Sigmoid colon (tissue), 7 donors: Measurements from ENCODE around the gene CAVIN4. TPM values are rescaled to one million over a fixed set of nuclear protein-coding genes. Genes with fewer than 3 reads are reported as not detected.

ENCODE experiments used
- DNase-seq: peaks from one replicate; pipeline ENCODE4 v3.0.0-alpha.2; 2019
- H3K27ac ChIP-seq, 4 donors: fragments of 200-600 bp; sonication (generic); one replicate each; pipeline ENCODE4 v1.5.1; 2016 to 2019; ENCODE audit warnings: mild to moderate bottlenecking in 1 of 4
- H3K27me3 ChIP-seq, 3 donors: fragments of 200-600 bp; sonication (generic); one replicate each; pipeline ENCODE4 v1.5.1; 2019; ENCODE audit warnings: mild to moderate bottlenecking in 1 of 3
- H3K36me3 ChIP-seq, 4 donors: fragments of 200-600 bp; sonication (generic); one replicate each; pipeline ENCODE4 v1.5.1; 2016 to 2019
- H3K4me1 ChIP-seq, 4 donors: fragments of 200-600 bp; sonication (generic); one replicate each; pipeline ENCODE4 v1.5.1; 2017 to 2019
- H3K4me3 ChIP-seq, 4 donors: fragments of 200-600 bp; sonication (generic); one replicate each; pipeline ENCODE4 v1.5.1; 2017 to 2019; ENCODE audit warnings: mild to moderate bottlenecking in 2 of 4, moderate library complexity in 1 of 4
- H3K9me3 ChIP-seq, 4 donors: fragments of 200-600 bp in 3 of 4; sonication (generic) in 3 of 4; one replicate each; pipeline versions ENCODE4 v1.5.1 to v1.6.1; 2013 to 2019
- EP300 ChIP-seq, 4 donors: sonication (generic); formaldehyde crosslinking; IDR thresholded peaks; one replicate each; pipeline ENCODE4 v1.6.1; 2017; ENCODE audit warnings: antibody characterized with exemption in 4 of 4
- POLR2A ChIP-seq, 2 donors: fragments of 450-650 bp; IDR thresholded peaks; one replicate each; pipeline ENCODE4 v1.6.1; 2016; ENCODE audit warnings: antibody characterized with exemption in 2 of 2, mild to moderate bottlenecking in 2 of 2, moderate library complexity in 2 of 2
- POLR2AphosphoS5 ChIP-seq, 4 donors: sonication (generic); formaldehyde crosslinking; IDR thresholded peaks; one replicate each; pipeline ENCODE4 v1.6.1; 2017; ENCODE audit warnings: antibody characterized with exemption in 4 of 4
- WGBS, 2 donors: extraction: QIAGEN DNeasy Blood & Tissue Kit; methylation state at CpG; one replicate each; pipeline ENCODE4 v1.1.7; 2013; 5-methylcytosine and 5-hydroxymethylcytosine counted together
- intact Hi-C: fragments of 100-400 bp; cut with DNase I; formaldehyde crosslinking; loops from one replicate; pipeline ENCODE4 v1.15.1; 2023
- polyA plus RNA-seq, 3 donors: library from polyadenylated mRNA; stranded (reverse); fragments of 200-250 nt; gene quantifications; one replicate each; pipeline ENCODE4 v1.2.3, GENCODE V29; 2013
- total RNA-seq, 4 donors: library from RNA; depleted of rRNA; stranded (reverse); fragments of >200 nt; gene quantifications; one replicate each; pipeline ENCODE4 v1.1.0, GENCODE V29; 2016
- TF ChIP-seq, protein P1 (sequence below), 4 experiments: fragments of 450-650 bp in 3 of 4; fragments of 200-600 bp in 1 of 4; IDR thresholded peaks; one replicate each; pipeline ENCODE4 v1.5.1; 2016 to 2019; ENCODE audit warnings: antibody characterized with exemption in 4 of 4, mild to moderate bottlenecking in 3 of 4, moderate library complexity in 2 of 4
- donor health status: healthy with polysubstance abuse.
- donor health status: Bipolar disorder and iron deficiency.
- donor health status: healthy.

The CAVIN4 gene
- total and polyA plus RNA-seq, 7 donors: 0.06 to 1.1 (median 0.41) TPM; not detected in 2

GRCh38 chr9:100583014-100583802 is 5.3 kb downstream of the CAVIN4 start:
- WGBS, 2 donors: 94 to 96% methylated on average over 5 of the region's 5 CpGs
- no peaks in the 10 kb centered on the region for H3K27me3 ChIP-seq
- H3K9me3 ChIP-seq: no peaks in the 10 kb centered on the region
- H3K36me3 ChIP-seq: peaks cover 0 to 7% (median 2%) of the 10 kb centered on the region in 4 donors
- no peak for TF ChIP-seq POLR2A (IDR thresholded peaks at IDR 0.05)
- TF ChIP-seq, protein P1, sequence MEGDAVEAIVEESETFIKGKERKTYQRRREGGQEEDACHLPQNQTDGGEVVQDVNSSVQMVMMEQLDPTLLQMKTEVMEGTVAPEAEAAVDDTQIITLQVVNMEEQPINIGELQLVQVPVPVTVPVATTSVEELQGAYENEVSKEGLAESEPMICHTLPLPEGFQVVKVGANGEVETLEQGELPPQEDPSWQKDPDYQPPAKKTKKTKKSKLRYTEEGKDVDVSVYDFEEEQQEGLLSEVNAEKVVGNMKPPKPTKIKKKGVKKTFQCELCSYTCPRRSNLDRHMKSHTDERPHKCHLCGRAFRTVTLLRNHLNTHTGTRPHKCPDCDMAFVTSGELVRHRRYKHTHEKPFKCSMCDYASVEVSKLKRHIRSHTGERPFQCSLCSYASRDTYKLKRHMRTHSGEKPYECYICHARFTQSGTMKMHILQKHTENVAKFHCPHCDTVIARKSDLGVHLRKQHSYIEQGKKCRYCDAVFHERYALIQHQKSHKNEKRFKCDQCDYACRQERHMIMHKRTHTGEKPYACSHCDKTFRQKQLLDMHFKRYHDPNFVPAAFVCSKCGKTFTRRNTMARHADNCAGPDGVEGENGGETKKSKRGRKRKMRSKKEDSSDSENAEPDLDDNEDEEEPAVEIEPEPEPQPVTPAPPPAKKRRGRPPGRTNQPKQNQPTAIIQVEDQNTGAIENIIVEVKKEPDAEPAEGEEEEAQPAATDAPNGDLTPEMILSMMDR (IDR thresholded peaks at IDR 0.05): no peak
- no peak for TF ChIP-seq POLR2AphosphoS5 (IDR thresholded peaks at IDR 0.05)
- TF ChIP-seq EP300 (IDR thresholded peaks at IDR 0.05): no peak
- intact Hi-C loops: no loop called here
- H3K27ac ChIP-seq: no peak overlapping the region
- H3K4me3 ChIP-seq: no peak overlapping the region
- H3K4me1 ChIP-seq: no peaks in the 10 kb centered on the region
- no peak for DNase-seq

DNA sequence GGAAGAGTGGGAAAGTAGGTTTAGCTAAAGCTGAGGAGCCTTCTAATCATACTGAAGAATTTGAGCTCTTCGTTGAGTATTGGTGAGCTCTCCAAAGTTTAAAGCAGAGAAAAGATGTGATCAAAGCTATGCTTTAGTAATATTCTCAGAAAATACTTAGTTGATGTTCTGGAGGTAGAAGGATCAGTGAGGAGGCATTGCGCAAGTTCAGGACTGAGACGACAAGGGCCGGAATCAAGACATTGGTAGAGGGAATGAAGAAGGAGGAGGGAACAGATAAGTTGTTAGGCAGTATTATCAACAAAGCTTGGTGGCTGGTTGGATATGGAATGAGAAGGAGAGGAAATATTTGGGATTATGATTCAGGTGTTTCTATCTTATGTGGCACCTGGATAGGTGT is 7.1 kb downstream of the CAVIN4 start:
- intact Hi-C loops: no loop called here
- no peaks in the 10 kb centered on the region for H3K4me1 ChIP-seq
- H3K36me3 ChIP-seq: peaks cover 0 to 7% (median 2%) of the 10 kb centered on the region in 4 donors
- no peak for DNase-seq
- H3K27ac ChIP-seq: no peak overlapping the region
- TF ChIP-seq POLR2AphosphoS5 (IDR thresholded peaks at IDR 0.05) (no peak), EP300 (IDR thresholded peaks at IDR 0.05) (no peak), POLR2A (IDR thresholded peaks at IDR 0.05) (no peak)
- TF ChIP-seq, protein P1 (IDR thresholded peaks at IDR 0.05): no peak
- H3K9me3 ChIP-seq: no peaks in the 10 kb centered on the region
- H3K4me3 ChIP-seq: no peak overlapping the region
- no peaks in the 10 kb centered on the region for H3K27me3 ChIP-seq
- 93 to 94% methylated on average over 4 of the region's 4 CpGs for WGBS, 2 donors

GRCh38 chr9:100586093-100586492 is 8.2 kb downstream of the CAVIN4 start:
- TF ChIP-seq EP300 (IDR thresholded peaks at IDR 0.05) (no peak), POLR2A (IDR thresholded peaks at IDR 0.05) (no peak), POLR2AphosphoS5 (IDR thresholded peaks at IDR 0.05) (no peak)
- TF ChIP-seq, protein P1 (IDR thresholded peaks at IDR 0.05): no peak
- no peak overlapping the region for H3K4me3 ChIP-seq
- no peak overlapping the region for H3K27ac ChIP-seq
- H3K27me3 ChIP-seq: no peaks in the 10 kb centered on the region
- H3K4me1 ChIP-seq: no peaks in the 10 kb centered on the region
- WGBS, 2 donors: 87 to 89% methylated on average over 7 of the region's 7 CpGs
- H3K36me3 ChIP-seq: peaks cover 0 to 7% (median 2%) of the 10 kb centered on the region in 4 donors
- intact Hi-C loops: no loop called here
- H3K9me3 ChIP-seq: no peaks in the 10 kb centered on the region
- DNase-seq: no peak

DNA sequence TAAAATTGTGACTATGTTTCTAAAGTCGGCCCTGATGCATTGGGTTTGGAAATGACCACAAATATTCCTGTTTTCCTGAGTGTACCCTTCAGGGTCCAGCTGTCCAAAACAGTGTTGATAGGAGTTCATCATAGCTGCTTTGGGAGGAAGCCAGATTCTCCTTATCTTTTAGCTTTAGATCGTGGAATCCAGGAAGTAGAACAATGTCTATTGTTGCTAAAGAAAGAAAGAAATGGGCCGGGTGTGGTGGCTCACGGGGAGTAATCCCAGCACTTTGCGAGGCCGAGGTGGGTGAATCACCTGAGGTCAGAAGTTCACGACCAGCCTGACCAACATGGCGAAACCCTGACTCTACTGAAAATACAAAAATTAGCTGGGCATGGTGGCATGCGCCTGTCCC is 9.5 kb downstream of the CAVIN4 start:
- 29 to 73% methylated on average over 9 of the region's 9 CpGs for WGBS, 2 donors
- no peak overlapping the region for H3K27ac ChIP-seq
- H3K9me3 ChIP-seq: no peaks in the 10 kb centered on the region
- H3K27me3 ChIP-seq: no peaks in the 10 kb centered on the region
- DNase-seq: no peak
- peaks cover 0 to 7% (median 2%) of the 10 kb centered on the region in 4 donors for H3K36me3 ChIP-seq
- TF ChIP-seq POLR2A (IDR thresholded peaks at IDR 0.05) (no peak), EP300 (IDR thresholded peaks at IDR 0.05) (no peak), POLR2AphosphoS5 (IDR thresholded peaks at IDR 0.05) (no peak)
- TF ChIP-seq, protein P1 (IDR thresholded peaks at IDR 0.05): no peak
- no peak overlapping the region for H3K4me3 ChIP-seq
- intact Hi-C loops: no loop called here
- no peaks in the 10 kb centered on the region for H3K4me1 ChIP-seq
